ENCODE results near the gene RYR2. TPM values are rescaled to one million over a fixed set of nuclear protein-coding genes. Genes with fewer than 3 reads are reported as not detected.

RYR2 gene
- total and polyA plus RNA-seq, 9 of the 15 experiments (the other 6 are each of a cell fraction or from before 2014, with no cell fraction given): 0.03 to 0.42 (median 0.14) TPM

DNA sequence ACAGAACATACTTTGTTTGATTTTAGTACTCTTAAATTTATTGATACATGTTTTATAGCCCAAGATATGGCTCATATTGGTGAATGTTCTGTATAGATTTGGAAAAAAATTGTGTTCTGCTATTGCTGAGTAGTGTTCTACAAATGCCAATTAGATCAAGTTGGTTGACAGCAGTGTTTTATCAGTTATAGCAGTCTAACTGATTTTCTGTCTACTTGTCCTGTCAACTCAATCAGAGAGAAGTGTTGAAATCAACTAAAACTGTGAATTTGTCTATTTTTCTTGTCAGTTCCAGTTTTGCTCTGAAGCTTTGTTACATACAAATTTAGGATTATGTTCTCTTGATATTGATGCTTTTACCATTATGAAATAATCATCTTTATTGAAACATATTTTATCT lies 23.1 kb upstream of the RYR2 start (continued):
- no peak for TF ChIP-seq PHB2 (IDR thresholded peaks at IDR 0.05; ENCODE audit: low read depth)
- TF ChIP-seq BHLHE40 (IDR thresholded peaks at IDR 0.05; ENCODE audit: low read length): no peak
- TF ChIP-seq MBD2 (IDR thresholded peaks at IDR 0.05; ENCODE audit: borderline replicate concordance, low read depth): no peak

DNA sequence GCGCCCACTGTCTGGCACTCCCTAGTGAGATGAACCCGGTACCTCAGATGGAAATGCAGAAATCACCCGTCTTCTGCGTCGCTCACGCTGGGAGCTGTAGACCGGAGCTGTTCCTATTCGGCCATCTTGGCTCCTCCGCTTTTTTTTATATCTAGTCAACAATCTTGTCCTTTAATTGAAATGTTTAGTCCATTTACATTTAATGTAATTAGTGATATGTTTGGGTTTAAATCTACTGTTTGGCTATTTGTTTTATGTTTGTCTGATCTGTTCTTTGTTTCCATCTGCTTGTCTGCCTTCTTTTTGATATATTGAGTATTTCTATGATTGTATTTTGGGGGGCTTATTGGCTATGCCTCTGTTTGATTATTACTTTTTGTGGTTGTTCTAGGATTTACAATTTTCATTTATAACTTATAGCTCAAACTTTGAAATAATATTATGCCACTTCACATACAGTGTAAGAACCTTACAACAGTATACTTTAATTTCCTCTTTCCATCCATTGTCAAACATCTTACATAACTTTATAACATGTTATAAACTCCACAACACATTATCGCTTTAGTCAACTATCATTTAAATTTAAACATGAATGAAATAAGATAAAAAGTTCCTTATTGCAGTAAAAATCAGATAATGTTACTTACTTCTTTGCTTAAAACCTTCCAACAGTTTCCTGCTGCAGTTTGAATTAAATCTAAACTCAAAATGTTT lies 16.5 kb upstream of the RYR2 start:
- Histone ChIP-seq H3K4me2 (ENCODE audit: insufficient read depth, low read length) (no peak overlapping the region), H3K9me3 (replicated peaks; ENCODE audit: control insufficient read depth, insufficient read depth, low read depth, low read length) (no peaks in the 10 kb centered on the region), H3K27ac (ENCODE audit: extremely low read depth, low read depth, low read length) (no peak overlapping the region), H2AFZ (ENCODE audit: low read depth, low read length) (peak overlapping the region; percentile 80), H3K9me1 (ENCODE audit: control insufficient read depth, insufficient read depth, low read length) (no peaks in the 10 kb centered on the region), H3K27me3 (ENCODE audit: control insufficient read depth in 2 of 2, insufficient read depth in 2 of 2, low read length in 2 of 2) (no peaks in the 10 kb centered on the region), H3K9ac (ENCODE audit: insufficient read depth in 1 of 2, low read depth in 2 of 2, low read length in 2 of 2) (no peak overlapping the region), H3K4me3 (no peak overlapping the region), H3K36me3 (ENCODE audit: control insufficient read depth, insufficient read depth, low read length) (no peaks in the 10 kb centered on the region), H3K79me2 (ENCODE audit: control insufficient read depth, insufficient read depth, low read length) (no peaks in the 10 kb centered on the region), H4K20me1 (replicated peaks; ENCODE audit: control insufficient read depth, insufficient read depth, low read length) (no peaks in the 10 kb centered on the region), H3K4me1 (replicated peaks in 1 of 2; ENCODE audit: control insufficient read depth in 2 of 2, insufficient read depth in 2 of 2, low read length in 2 of 2) (no peaks in the 10 kb centered on the region)
- CTCF ChIA-PET (ENCODE audit: low intra/inter-chr PET ratio): interaction anchor here (0.6 kb wide), 1 partner anchor 55 kb away, joined by 5 read pairs; no protein-coding TSS in a partner anchor
- TF ChIP-seq ZNF507 (tag; conservative IDR thresholded peaks at IDR 0.05) (peak; percentile 95), STAG1 (CRISPR knock-in tag; IDR thresholded peaks at IDR 0.05; ENCODE audit: borderline replicate concordance) (no peak), ZNF121 (CRISPR knock-in tag; conservative IDR thresholded peaks at IDR 0.05) (no peak), ZNF354B (CRISPR knock-in tag; IDR thresholded peaks at IDR 0.05) (peak; percentile 80)
- ATAC-seq (no peak), DNase-seq (ENCODE audit: extremely low read depth in 1 of 4, low spot score in 3 of 4) (no peak), FAIRE-seq (no peak)
- POLR2A ChIA-PET: no interaction called here
- 3% methylated on average over 6 of the region's 10 CpGs for WGBS (ENCODE audit: insufficient coverage, low coverage, missing lambda C conversion rate)
- TSS peak; percentile 56 for BruUV-seq (replicated peaks)
- in situ Hi-C loops (cut with MboI) (no loop called here), intact Hi-C loops (cut with micrococcal nuclease) (no loop called here)
